CD4-positive, alpha-beta memory T cell (primary cell): ENCODE measurements around the gene FHL1. TPM values are rescaled to one million over a fixed set of nuclear protein-coding genes. Genes with fewer than 3 reads are reported as not detected.

Source experiments
- CTCF ChIA-PET: fragments of 350-600 bp; sonication (Branson Sonifier 250); formaldehyde crosslinking; loops from one replicate; lab custom pipeline; 2021; ENCODE audit warnings: inconsistent platforms; ENCODE audit not compliant: partially characterized antibody; lab: Charles Lee
- POLR2A ChIA-PET: fragments of 350-600 bp; sonication (Branson Sonifier 250); formaldehyde crosslinking; loops from one replicate; lab custom pipeline; 2021; ENCODE audit not compliant: partially characterized antibody; lab: Charles Lee
- DNase-seq, 5 donors: peaks; one replicate each; pipeline versions ENCODE4 v3.0.0 to v3.0.0-alpha.2; 2020 to 2022; ENCODE audit warnings: mixed read lengths in 1 of 5
- H3K27ac ChIP-seq: one replicate; pipeline ENCODE4 v1.7.0; 2013; ENCODE audit warnings: low read depth, low read length
- H3K27me3 ChIP-seq: 2 replicates; pipeline ENCODE4 v1.7.0; 2013; ENCODE audit warnings: mild to moderate bottlenecking, low read length, moderate library complexity; ENCODE audit not compliant: insufficient read depth
- H3K36me3 ChIP-seq: 2 replicates; pipeline ENCODE4 v1.7.0; 2013; ENCODE audit warnings: mild to moderate bottlenecking, low read length, moderate library complexity; ENCODE audit not compliant: insufficient read depth
- H3K4me1 ChIP-seq: 2 replicates; pipeline ENCODE4 v1.7.0; 2013; ENCODE audit warnings: mild to moderate bottlenecking, low read length, moderate library complexity; ENCODE audit not compliant: insufficient read depth
- H3K4me3 ChIP-seq, 2 donors: one replicate each; pipeline ENCODE4 v1.7.0; 2013; ENCODE audit warnings: low read length in 2 of 2, mild to moderate bottlenecking in 1 of 2
- H3K9me3 ChIP-seq, 2 donors: one replicate each; pipeline ENCODE4 v1.7.0; 2013; ENCODE audit warnings: low read length in 2 of 2, control low read depth in 1 of 2; ENCODE audit not compliant: control insufficient read depth in 1 of 2
- H3K27ac Mint-ChIP-seq, 7 donors: one replicate each; pipeline ENCODE4 v1.8.0; 2020 to 2021; ENCODE audit warnings: mixed read lengths in 7 of 7, mild to moderate bottlenecking in 6 of 7, inconsistent platforms in 3 of 7, moderate library complexity in 3 of 7
- H3K27me3 Mint-ChIP-seq, 2 donors: one replicate each; pipeline ENCODE4 v1.8.0; 2020 to 2021; ENCODE audit warnings: mixed read lengths in 2 of 2
- H3K36me3 Mint-ChIP-seq, 2 donors: one replicate each; pipeline ENCODE4 v1.8.0; 2020 to 2021; ENCODE audit warnings: mixed read lengths in 2 of 2, inconsistent platforms in 1 of 2, mild to moderate bottlenecking in 1 of 2
- H3K4me1 Mint-ChIP-seq, 4 donors: one replicate each; pipeline ENCODE4 v1.8.0; 2020 to 2021; ENCODE audit warnings: mixed read lengths in 4 of 4, mild to moderate bottlenecking in 1 of 4
- H3K4me3 Mint-ChIP-seq, 8 donors: one replicate each; pipeline ENCODE4 v1.8.0; 2020 to 2021; ENCODE audit warnings: mixed read lengths in 8 of 8, mild to moderate bottlenecking in 7 of 8, moderate library complexity in 6 of 8, inconsistent platforms in 3 of 8
- H3K9me3 Mint-ChIP-seq, 8 donors: one replicate each; pipeline ENCODE4 v1.8.0; 2020 to 2021; ENCODE audit warnings: mixed read lengths in 8 of 8, mild to moderate bottlenecking in 5 of 8, inconsistent platforms in 3 of 8, moderate library complexity in 1 of 8
- intact Hi-C: fragments of 100-400 bp; cut with micrococcal nuclease; formaldehyde crosslinking; loops from one replicate; pipeline ENCODE4 v1.15.1; 2023
- polyA plus RNA-seq, 2 donors: library from polyadenylated mRNA; unstranded; fragments of 300-500 nt; fragmentation: Illumina TruSeq; gene quantifications; one replicate each; pipeline ENCODE4 v1.2.3, GENCODE V29; 2021
- total RNA-seq, 2 experiments: library from RNA; stranded (reverse); gene quantifications; one replicate each; pipeline ENCODE4 v1.2.3, GENCODE V29; 2021

The FHL1 gene
- total and polyA plus RNA-seq, 4 experiments from 2014 or later, result 32.3 to 58.3 (median 44.1) TPM

DNA sequence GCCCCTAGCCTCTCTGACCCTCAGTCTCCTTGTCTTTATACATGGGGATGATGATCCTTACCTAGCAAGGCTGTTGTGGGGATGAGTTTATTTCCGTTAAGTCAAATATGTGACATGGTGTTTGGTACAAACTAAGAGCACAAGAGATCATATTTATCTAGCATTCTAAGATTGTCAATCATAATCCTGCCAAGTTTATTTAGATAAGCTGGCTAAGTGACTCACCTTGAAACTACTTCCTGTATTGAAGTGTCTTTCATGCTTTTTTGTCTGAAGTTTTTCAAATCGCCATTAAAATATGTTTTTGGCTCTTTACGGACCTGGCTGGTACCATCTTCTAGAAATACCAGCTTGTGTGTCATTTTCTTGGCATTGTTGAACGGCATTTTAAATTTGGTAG is 73.2 kb downstream of the FHL1 start:
- CTCF ChIA-PET, result no interaction called here
- peaks cover 15 to 40% of the 10 kb centered on the region in 2 donors for H3K36me3 Mint-ChIP-seq
- H3K4me3 Mint-ChIP-seq, result no peak overlapping the region

DNA sequence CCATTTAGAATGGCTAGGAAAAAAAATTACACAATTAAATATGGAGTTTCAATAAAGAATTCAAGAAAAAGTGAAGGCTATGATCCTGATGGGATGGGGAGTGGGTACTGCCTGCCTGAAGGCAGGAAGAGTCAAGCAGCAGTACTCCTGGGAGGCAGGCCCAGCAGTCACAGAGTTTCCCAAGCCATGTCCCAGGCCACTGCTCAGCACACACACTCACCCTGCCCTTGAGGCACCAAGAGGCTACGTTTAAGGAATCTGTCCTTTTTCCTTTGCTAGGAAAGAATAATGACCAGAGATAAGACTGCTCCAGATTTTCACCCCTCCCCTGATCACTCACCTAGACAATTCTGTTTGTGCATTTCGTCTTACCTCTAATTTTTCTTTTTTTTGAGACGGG is 73.6 kb downstream of the FHL1 start:
- no peak overlapping the region for H3K4me3 ChIP-seq
- Mint-ChIP-seq H3K9me3 (no peaks in the 10 kb centered on the region), H3K36me3 (peaks cover 15 to 44% of the 10 kb centered on the region in 2 donors), H3K27ac (no peak overlapping the region), H3K27me3 (no peaks in the 10 kb centered on the region), H3K4me1 (no peaks in the 10 kb centered on the region), H3K4me3 (no peak overlapping the region)
- H3K36me3 ChIP-seq, result peaks cover 5% of the 10 kb centered on the region
- intact Hi-C loops, result no loop called here
- H3K27ac ChIP-seq, result no peak overlapping the region
- no peaks in the 10 kb centered on the region for H3K4me1 ChIP-seq
- ChIA-PET POLR2A (no interaction called here), CTCF (no interaction called here)
- no peaks in the 10 kb centered on the region for H3K9me3 ChIP-seq
- no peaks in the 10 kb centered on the region for H3K27me3 ChIP-seq
- no peak for DNase-seq

More for the DNA sequence above, 73.2 kb downstream of the FHL1 start:
- Histone ChIP-seq H3K4me1 (no peaks in the 10 kb centered on the region), H3K36me3 (peaks cover 5% of the 10 kb centered on the region), H3K27me3 (no peaks in the 10 kb centered on the region), H3K27ac (no peak overlapping the region), H3K4me3 (no peak overlapping the region), H3K9me3 (no peaks in the 10 kb centered on the region)
- H3K27ac Mint-ChIP-seq, result no peak overlapping the region
- no peaks in the 10 kb centered on the region for H3K4me1 Mint-ChIP-seq
- H3K27me3 Mint-ChIP-seq, result no peaks in the 10 kb centered on the region
- intact Hi-C loops, result no loop called here
- POLR2A ChIA-PET, result no interaction called here
- H3K9me3 Mint-ChIP-seq, result no peaks in the 10 kb centered on the region
- DNase-seq, result no peak

DNA sequence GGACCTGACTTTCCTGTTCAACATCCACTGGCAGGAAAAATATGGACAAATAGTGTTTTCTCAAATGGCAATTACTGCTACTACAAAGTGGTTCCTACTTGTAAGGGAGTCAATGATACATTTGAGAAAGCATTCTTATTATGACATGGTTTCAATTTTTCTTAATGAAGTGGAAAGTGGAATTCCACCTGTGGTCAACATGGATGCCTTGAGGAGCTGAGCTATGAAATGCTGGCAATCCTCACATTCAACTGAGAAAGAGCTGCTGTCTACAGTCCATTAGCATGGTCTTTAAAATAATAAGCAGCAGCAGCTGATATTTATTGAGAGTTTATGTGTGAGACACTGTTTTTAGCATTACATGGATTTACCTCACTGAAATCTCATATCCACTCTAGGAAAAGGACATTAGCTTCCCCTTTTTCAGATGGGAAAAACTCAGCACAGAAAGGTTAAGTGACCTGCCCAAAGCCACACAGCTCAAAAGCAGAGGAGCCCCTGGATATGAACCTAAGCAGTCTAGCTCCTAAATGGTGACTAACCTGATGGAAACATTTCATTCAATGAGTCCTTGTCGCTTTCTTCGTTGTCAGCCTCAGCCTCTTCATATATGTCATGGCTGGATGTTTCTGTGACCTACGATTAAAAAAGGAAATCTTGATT is 74.6 kb downstream of the FHL1 start:
- H3K9me3 ChIP-seq, result no peaks in the 10 kb centered on the region
- POLR2A ChIA-PET, result no interaction called here
- no peaks in the 10 kb centered on the region for H3K27me3 ChIP-seq
- no peak overlapping the region for H3K4me3 ChIP-seq
- CTCF ChIA-PET, result no interaction called here
- Mint-ChIP-seq H3K27me3 (no peaks in the 10 kb centered on the region), H3K36me3 (peaks cover 15 to 51% of the 10 kb centered on the region in 2 donors), H3K9me3 (no peaks in the 10 kb centered on the region), H3K4me3 (no peak overlapping the region), H3K4me1 (no peaks in the 10 kb centered on the region), H3K27ac (no peak overlapping the region)
- H3K36me3 ChIP-seq, result peaks cover 9% of the 10 kb centered on the region
- H3K4me1 ChIP-seq, result no peaks in the 10 kb centered on the region
- DNase-seq, result no peak
- H3K27ac ChIP-seq, result no peak overlapping the region
- intact Hi-C loops, result no loop called here

DNA sequence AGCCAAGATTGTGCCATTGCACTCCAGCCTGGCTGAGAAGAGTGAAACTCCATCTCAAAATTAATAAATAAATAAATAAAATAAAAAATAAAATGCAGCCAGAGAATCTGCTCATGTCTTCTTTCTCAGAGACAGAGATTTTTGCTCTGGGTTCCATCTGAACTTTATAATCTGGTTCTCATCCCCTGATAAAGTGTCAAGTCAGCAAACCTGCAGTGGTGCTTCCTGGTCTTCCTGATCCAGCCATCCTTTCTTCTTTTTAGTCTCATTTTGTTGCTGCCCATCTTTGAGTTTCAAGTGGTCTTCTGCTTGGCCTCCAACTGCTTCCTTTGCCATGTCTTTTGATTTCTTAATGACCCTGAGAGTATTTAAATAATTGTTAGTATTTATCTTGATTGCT is 79.7 kb downstream of the FHL1 start:
- Histone ChIP-seq H3K4me3 (no peak overlapping the region), H3K27me3 (no peaks in the 10 kb centered on the region), H3K36me3 (peaks cover 4% of the 10 kb centered on the region), H3K27ac (no peak overlapping the region), H3K9me3 (no peaks in the 10 kb centered on the region), H3K4me1 (peaks cover 9% of the 10 kb centered on the region)
- Mint-ChIP-seq H3K4me1 (peaks cover 10 to 16% (median 12%) of the 10 kb centered on the region in 4 donors), H3K9me3 (no peaks in the 10 kb centered on the region), H3K27ac (peak overlapping the region in 1 of 7 donors; percentile 34), H3K36me3 (peaks cover 4 to 56% of the 10 kb centered on the region in 2 donors), H3K27me3 (no peaks in the 10 kb centered on the region), H3K4me3 (no peak overlapping the region)
- DNase-seq, result no peak
- intact Hi-C loops, result no loop called here
- ChIA-PET CTCF (interaction anchor here (0.6 kb wide), 1 partner anchor 11 kb away, joined by 3 read pairs; no protein-coding TSS in a partner anchor), POLR2A (no interaction called here)

DNA sequence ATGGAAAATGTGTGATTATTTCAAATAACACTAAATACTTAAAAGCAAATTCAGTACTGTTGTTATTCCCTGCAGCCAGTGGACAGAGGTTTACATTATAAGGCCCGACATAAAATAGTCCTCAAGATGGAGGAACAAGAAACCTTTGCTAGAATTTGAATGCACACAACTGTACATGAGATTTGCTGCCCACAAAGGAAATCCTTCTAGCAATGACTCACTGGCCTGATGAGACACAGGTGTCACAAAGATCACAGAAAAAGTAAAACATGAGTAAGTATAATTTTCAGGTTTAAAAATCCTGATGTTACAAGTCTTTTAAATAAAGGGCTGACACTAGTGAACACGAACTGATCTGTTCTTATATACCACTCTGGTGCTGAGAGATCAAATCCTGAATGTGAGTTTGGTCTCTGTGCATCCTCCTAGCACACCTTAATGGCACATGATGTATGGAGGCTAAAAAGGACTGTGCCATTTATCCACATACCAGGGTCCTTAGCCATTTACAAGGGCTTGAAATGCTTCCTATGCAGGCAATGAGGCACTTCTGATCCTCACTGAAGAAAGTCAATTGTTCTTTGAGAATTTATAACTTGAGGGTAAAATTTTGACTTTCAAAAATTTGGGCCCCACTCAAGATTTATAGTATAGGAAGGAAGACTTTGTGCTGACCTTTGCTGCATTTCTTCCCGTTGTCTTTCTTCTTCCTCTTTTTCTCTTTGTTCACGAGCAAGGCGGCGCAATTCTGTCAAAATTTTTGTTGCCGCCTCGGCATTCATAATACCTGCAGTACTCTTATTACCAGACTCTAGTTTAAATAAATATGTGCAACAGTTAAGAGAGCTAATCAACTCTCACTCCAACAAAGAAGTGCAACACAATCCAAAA is 80.9 kb downstream of the FHL1 start:
- peaks cover 4% of the 10 kb centered on the region for H3K36me3 ChIP-seq
- peaks cover 4 to 58% of the 10 kb centered on the region in 2 donors for H3K36me3 Mint-ChIP-seq
- intact Hi-C loops, result no loop called here
- peaks cover 10 to 16% (median 12%) of the 10 kb centered on the region in 4 donors for H3K4me1 Mint-ChIP-seq
- H3K27me3 Mint-ChIP-seq, result no peaks in the 10 kb centered on the region
- no peak overlapping the region for H3K4me3 ChIP-seq
- H3K27me3 ChIP-seq, result no peaks in the 10 kb centered on the region
- H3K27ac ChIP-seq, result peak overlapping the region; percentile 9
- peaks cover 9% of the 10 kb centered on the region for H3K4me1 ChIP-seq
- no peaks in the 10 kb centered on the region for H3K9me3 ChIP-seq
- DNase-seq, result peak in 2 of 5 donors; percentile 20 to 59
- no peaks in the 10 kb centered on the region for H3K9me3 Mint-ChIP-seq
- peak overlapping the region in 2 of 8 donors; percentile 37 to 64 for H3K4me3 Mint-ChIP-seq
- peak overlapping the region in 6 of 7 donors; percentile 27 to 74 (median 55) for H3K27ac Mint-ChIP-seq
- ChIA-PET CTCF (no interaction called here), POLR2A (no interaction called here)

DNA sequence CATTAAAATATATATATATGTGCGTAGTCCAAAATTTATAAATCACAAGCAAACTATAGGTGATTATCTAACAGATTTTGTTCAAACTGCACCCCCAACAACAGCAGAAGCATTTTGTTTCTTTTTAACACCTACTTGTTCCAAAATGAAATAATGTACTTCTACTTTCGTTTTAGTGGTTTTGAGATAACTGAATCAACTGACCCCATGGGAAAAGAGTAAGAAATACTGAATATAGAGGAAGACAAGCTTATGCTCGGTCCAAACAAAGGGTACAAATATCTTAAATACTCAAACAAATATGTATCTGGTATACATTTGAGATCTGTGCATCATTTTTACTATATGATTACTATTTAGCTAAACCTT is 81.5 kb downstream of the FHL1 start:
- Histone ChIP-seq H3K4me1 (peaks cover 9% of the 10 kb centered on the region), H3K36me3 (peaks cover 4% of the 10 kb centered on the region), H3K4me3 (no peak overlapping the region), H3K27me3 (no peaks in the 10 kb centered on the region), H3K9me3 (no peaks in the 10 kb centered on the region), H3K27ac (no peak overlapping the region)
- H3K9me3 Mint-ChIP-seq, result no peaks in the 10 kb centered on the region
- peak overlapping the region in 2 of 8 donors; percentile 17 to 42 for H3K4me3 Mint-ChIP-seq
- H3K4me1 Mint-ChIP-seq, result peaks cover 10 to 16% (median 12%) of the 10 kb centered on the region in 4 donors
- peaks cover 4 to 56% of the 10 kb centered on the region in 2 donors for H3K36me3 Mint-ChIP-seq
- POLR2A ChIA-PET, result no interaction called here
- H3K27me3 Mint-ChIP-seq, result no peaks in the 10 kb centered on the region
- peak overlapping the region; percentile 2 to 74 (median 53) for H3K27ac Mint-ChIP-seq
- intact Hi-C loops, result no loop called here
- CTCF ChIA-PET, result no interaction called here
- DNase-seq, result no peak

DNA sequence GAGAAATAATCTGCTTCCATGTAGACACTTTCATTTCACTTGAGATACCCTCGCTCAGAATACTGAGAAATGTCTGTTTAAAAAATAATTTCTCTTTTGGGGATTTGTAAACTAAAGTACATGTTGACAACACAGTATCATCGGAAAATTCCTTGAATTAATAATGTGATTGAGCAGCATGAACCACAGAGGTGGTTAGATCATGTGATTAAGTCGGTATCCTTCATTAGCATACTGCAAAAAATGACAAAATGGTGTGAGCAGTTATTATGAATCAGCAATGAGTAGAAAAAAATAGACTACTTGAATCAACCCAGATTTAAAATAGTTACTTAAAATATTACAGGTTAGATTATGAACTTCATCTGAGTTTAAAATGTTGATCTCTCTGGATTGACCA is 89.7 kb downstream of the FHL1 start:
- intact Hi-C loops, result no loop called here
- H3K4me1 Mint-ChIP-seq, result peaks cover 0 to 3% (median 2%) of the 10 kb centered on the region in 4 donors
- DNase-seq, result no peak
- Histone ChIP-seq H3K4me3 (no peak overlapping the region), H3K9me3 (no peaks in the 10 kb centered on the region), H3K27me3 (no peaks in the 10 kb centered on the region), H3K27ac (no peak overlapping the region), H3K36me3 (peaks cover 6% of the 10 kb centered on the region), H3K4me1 (no peaks in the 10 kb centered on the region)
- ChIA-PET CTCF (no interaction called here), POLR2A (no interaction called here)
- no peak overlapping the region for H3K27ac Mint-ChIP-seq
- no peaks in the 10 kb centered on the region for H3K9me3 Mint-ChIP-seq
- H3K4me3 Mint-ChIP-seq, result peak overlapping the region in 1 of 8 donors; percentile 2
- peaks cover 13 to 38% of the 10 kb centered on the region in 2 donors for H3K36me3 Mint-ChIP-seq
- no peaks in the 10 kb centered on the region for H3K27me3 Mint-ChIP-seq
